ENCODE results near the gene PILRB. TPM values are rescaled to one million over a fixed set of nuclear protein-coding genes. Genes with fewer than 3 reads are reported as not detected.
"Not testable (repeated sequence)": the region's sequence is repeated elsewhere in the genome, so short reads cannot be mapped to it uniquely, and the experiment has no call there.

PILRB gene
- polyA plus RNA-seq, 1 donor from 2014 or later, result 222 TPM

GRCh38 chr7:100342765-100343164 lies 15.2 kb upstream of the PILRB start:
- no peak overlapping the region for H3K27ac ChIP-seq (ENCODE audit: low read length)
- H3K9me3 ChIP-seq (ENCODE audit: low read length), result no peaks in the 10 kb centered on the region
- H3K9ac ChIP-seq (ENCODE audit: low read length), result no peak overlapping the region
- H3F3A ChIP-seq (ENCODE audit: insufficient read depth, low read length, poor library complexity, severe bottlenecking), result no peaks in the 10 kb centered on the region
- no peaks in the 10 kb centered on the region for H3K79me2 ChIP-seq (replicated peaks; ENCODE audit: insufficient read depth, low read length)
- H2AFZ ChIP-seq (ENCODE audit: low read depth, low read length), result no peak overlapping the region
- H3K9me2 ChIP-seq (ENCODE audit: insufficient read depth, low read length), result no peaks in the 10 kb centered on the region
- no peaks in the 10 kb centered on the region for H3K27me3 ChIP-seq (ENCODE audit: insufficient read depth, low read depth, low read length)
- TF ChIP-seq MXI1 (conservative IDR thresholded peaks at IDR 0.05; ENCODE audit: poor library complexity, severe bottlenecking) (no peak), EZH2 (IDR thresholded peaks at IDR 0.05; ENCODE audit: borderline replicate concordance, insufficient read depth, low read length, poor library complexity, severe bottlenecking) (no peak), EP300 (conservative IDR thresholded peaks at IDR 0.05; ENCODE audit: poor library complexity, severe bottlenecking) (no peak), TAF1 (IDR thresholded peaks at IDR 0.05; ENCODE audit: low read depth) (no peak), REST (IDR thresholded peaks at IDR 0.05; ENCODE audit: borderline replicate concordance) (no peak), SMC3 (conservative IDR thresholded peaks at IDR 0.05; ENCODE audit: poor library complexity) (no peak), POLR2AphosphoS5 (IDR thresholded peaks at IDR 0.05) (no peak), RAD21 (conservative IDR thresholded peaks at IDR 0.05) (no peak), CTCF (IDR thresholded peaks at IDR 0.05; ENCODE audit: poor library complexity, severe bottlenecking) (no peak)
- no peak overlapping the region for H3K4me3 ChIP-seq (ENCODE audit: low read length)
- H4K20me1 ChIP-seq (ENCODE audit: insufficient read depth), result no peaks in the 10 kb centered on the region
- no peaks in the 10 kb centered on the region for H3K36me3 ChIP-seq (ENCODE audit: insufficient read depth, low read length)
- H3K4me2 ChIP-seq (ENCODE audit: low read length), result no peak overlapping the region

GRCh38 chr7:100344124-100344559 lies 13.8 kb upstream of the PILRB start:
- H3K27me3 ChIP-seq (ENCODE audit: insufficient read depth, low read depth, low read length); H2AFZ ChIP-seq (ENCODE audit: low read depth, low read length); H4K20me1 ChIP-seq (ENCODE audit: insufficient read depth); H3K4me2 ChIP-seq (ENCODE audit: low read length); H3F3A ChIP-seq (ENCODE audit: insufficient read depth, low read length, poor library complexity, severe bottlenecking); H3K27ac ChIP-seq (ENCODE audit: low read length); H3K9me3 ChIP-seq (ENCODE audit: low read length); H3K79me2 ChIP-seq (replicated peaks; ENCODE audit: insufficient read depth, low read length); H3K9me2 ChIP-seq (ENCODE audit: insufficient read depth, low read length); H3K9ac ChIP-seq (ENCODE audit: low read length); H3K4me3 ChIP-seq (ENCODE audit: low read length); H3K36me3 ChIP-seq (ENCODE audit: insufficient read depth, low read length): not testable (repeated sequence)

All from neural cell (in vitro differentiated cells).